Fibroblast of mammary gland (primary cell): ENCODE measurements around the gene LPGAT1.
"Not testable (repeated sequence)": the region's sequence is repeated elsewhere in the genome, so short reads cannot be mapped to it uniquely, and the experiment has no call there.

Experiments
- DNase-seq: peaks from one replicate; pipeline ENCODE4 v3.0.0-alpha.2; 2010; ENCODE audit warnings: low read depth
- H3K4me3 ChIP-seq: 2 replicates; pipeline ENCODE4 v1.5.1; 2011; ENCODE audit warnings: low read depth, mild to moderate bottlenecking, low read length, moderate library complexity; ENCODE audit not compliant: control insufficient read depth
- TF ChIP-seq, protein P1 (sequence below): conservative IDR thresholded peaks from 2 replicates; pipeline ENCODE4 v1.5.1; 2011; ENCODE audit warnings: low read depth, low read length, inconsistent platforms; ENCODE audit not compliant: control insufficient read depth, insufficient read depth

Gene LPGAT1

DNA sequence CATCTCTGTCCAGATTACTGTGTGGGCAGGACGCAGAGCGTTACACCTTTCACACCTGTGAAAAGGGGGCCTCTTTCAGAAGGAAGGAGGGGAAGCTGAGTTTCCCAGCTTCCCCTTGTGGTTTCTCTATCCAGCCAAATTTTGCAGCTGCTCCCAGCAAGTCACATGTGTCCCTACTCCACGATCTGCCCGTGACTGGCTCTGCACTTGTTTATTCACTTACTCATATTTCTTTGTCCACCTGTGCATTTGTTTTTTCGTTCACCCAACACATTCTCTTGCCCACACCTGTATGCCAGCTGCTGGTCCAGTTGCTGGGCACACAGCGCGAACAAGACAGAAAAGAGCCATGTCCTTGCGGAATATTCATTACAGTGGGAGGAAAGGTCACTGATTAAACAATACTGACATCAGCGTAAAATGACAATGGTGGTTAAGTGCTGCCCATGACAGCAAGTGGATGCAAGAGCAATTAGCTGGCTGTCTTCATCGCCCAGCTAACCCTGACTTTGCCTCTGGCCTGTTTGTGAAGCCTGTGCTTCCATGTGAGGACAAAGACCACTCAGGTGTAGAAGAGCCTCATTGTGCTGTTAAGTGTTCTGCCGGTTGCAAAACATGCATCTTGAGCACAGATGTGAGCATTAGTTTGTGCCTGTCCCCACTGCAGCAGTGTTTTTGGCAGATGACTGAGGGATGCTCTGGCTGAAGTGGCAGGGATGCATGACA is 126.6 kb downstream of the LPGAT1 start:
- H3K4me3 ChIP-seq = no peak overlapping the region
- no peak for DNase-seq
- TF ChIP-seq, protein P1, sequence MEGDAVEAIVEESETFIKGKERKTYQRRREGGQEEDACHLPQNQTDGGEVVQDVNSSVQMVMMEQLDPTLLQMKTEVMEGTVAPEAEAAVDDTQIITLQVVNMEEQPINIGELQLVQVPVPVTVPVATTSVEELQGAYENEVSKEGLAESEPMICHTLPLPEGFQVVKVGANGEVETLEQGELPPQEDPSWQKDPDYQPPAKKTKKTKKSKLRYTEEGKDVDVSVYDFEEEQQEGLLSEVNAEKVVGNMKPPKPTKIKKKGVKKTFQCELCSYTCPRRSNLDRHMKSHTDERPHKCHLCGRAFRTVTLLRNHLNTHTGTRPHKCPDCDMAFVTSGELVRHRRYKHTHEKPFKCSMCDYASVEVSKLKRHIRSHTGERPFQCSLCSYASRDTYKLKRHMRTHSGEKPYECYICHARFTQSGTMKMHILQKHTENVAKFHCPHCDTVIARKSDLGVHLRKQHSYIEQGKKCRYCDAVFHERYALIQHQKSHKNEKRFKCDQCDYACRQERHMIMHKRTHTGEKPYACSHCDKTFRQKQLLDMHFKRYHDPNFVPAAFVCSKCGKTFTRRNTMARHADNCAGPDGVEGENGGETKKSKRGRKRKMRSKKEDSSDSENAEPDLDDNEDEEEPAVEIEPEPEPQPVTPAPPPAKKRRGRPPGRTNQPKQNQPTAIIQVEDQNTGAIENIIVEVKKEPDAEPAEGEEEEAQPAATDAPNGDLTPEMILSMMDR = no peak

DNA sequence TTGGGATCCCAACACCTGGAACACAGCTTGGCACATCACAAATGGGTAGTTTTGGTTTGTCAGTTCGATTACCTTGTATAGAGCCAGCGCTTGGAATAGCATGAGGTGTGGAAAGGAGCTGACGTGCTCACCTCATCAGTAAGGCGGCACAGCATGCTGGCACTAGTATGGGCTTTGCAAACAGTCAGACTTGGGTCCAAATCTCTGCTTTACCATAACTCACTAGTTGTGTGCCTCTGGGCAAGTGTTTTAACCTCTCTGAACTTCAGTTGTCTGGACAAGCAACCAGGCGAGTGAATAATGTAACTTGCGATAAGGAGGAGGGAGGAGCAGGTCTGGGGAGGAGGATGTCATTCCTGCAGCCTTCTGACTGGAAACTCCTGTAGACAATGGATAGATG is 128.8 kb downstream of the LPGAT1 start:
- no peak overlapping the region for H3K4me3 ChIP-seq
- no peak for DNase-seq
- TF ChIP-seq, protein P1 = no peak

DNA sequence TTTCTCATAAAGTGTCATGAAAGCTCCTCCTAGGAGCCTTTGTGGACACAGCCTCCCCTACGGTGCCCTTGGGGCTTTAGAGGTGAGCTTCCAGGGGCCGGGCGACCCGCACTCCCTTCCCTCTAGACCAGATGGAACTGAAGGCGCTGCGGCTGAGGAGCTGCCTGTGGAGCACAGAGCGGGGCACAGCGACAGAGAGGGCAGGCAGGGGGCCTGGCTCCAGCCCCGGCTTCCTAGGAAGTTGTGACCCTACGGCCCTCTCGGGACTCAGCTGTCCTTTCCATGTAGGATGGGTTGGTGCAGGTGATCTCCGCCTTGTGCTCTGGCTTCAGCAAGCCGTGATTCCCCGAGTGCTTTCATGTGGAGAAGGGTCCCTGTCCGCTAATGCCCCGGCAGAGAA is 131.5 kb downstream of the LPGAT1 start:
- TF ChIP-seq, protein P1 = no peak
- DNase-seq = no peak
- no peak overlapping the region for H3K4me3 ChIP-seq

DNA sequence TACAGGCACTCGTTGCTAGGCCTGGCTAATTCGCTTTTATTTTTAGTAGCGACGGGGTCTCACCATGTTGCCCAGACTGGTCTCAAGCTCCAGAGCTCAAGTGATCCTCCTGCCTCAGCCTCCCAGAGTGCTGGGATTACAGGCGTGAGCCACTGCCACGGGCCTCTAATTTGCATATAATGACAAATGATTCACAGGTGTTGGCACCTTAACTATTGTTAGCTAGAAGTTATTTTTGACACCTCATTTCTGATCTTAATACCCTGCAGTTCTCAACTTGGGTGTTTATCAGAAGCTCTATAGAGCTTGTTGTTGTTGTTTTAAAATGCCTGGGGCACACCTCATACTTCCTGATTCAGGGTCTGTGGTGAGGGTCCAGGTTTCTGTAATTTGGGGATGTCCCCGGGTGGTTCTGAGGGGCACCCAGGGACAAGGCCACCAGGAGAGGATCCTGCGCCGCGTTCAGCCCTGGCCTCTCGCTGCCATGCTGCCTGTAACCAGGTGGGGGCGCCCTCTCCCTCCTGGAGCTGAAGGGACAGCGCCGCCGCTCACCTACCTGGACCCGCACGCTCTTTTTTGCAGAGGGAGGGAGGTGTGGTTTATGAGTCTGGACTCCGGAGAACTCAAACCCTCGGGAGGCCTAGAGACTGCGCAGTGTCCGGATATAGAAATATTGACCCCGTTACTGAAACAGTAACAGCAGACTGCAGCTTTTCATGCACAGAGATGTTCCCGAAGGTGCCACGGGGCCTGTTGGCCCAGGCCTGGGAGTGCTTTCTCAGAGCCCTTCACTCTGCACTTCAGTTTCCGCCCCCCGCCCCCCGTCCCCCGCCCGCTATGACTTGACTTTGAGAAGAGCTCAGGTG is 132.2 kb downstream of the LPGAT1 start:
- peak overlapping the region; percentile 10 for H3K4me3 ChIP-seq
- TF ChIP-seq, protein P1 = peak; percentile 89
- DNase-seq = peak; percentile 46

DNA sequence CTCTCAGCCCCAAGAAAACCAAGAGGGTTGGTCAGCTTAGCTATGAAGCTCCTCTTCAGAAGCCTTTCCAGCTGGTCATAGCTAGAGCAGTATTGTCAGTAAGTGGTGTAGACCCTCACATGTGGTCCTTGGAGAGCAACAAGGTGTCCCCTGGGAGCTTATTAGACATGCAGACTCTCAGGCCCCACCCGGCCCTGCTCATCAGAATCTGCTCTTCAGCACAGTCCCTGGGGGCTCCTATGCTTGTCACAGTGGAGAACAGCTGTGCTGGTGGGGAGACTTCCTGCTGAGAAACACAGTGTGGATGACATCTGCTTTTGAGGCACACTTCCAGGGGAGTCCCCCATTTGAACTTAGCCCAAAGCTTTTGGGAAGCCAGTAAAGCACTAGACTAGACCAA is 133.2 kb downstream of the LPGAT1 start:
- TF ChIP-seq, protein P1 = no peak
- no peak for DNase-seq
- no peak overlapping the region for H3K4me3 ChIP-seq

DNA sequence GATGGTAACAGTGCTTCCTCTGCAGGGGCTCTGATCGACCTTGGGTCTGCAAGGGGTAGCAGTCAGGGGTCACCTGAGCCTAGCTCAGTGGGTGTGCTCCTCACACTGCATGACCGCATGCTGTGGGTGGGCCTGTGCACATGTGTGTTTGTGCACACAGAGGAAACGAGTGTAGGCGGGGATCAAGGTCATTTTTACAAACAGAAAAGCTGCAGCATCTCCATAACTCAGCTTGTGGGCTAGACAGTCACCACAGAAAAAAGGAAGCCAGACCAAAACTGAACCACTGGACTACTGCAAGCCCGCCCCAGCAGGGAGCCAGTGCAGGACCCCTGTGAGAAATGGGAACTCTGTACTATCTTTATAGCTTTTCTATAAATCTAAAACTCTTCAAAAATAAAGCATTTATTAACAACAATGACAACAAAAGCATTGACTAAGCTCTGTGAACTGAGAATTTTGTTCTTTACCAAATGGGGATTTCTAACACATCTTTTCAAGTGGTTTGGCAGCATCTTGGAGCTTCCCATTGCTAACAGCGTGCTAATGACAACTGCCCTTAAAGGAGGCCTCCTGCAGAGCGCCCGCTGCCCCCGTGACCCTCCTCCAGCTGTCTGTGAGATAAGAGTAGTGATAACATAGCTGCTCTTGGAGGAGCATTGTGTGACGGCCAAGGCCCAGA is 135.3 kb downstream of the LPGAT1 start:
- DNase-seq = no peak
- H3K4me3 ChIP-seq = no peak overlapping the region
- TF ChIP-seq, protein P1 = no peak

DNA sequence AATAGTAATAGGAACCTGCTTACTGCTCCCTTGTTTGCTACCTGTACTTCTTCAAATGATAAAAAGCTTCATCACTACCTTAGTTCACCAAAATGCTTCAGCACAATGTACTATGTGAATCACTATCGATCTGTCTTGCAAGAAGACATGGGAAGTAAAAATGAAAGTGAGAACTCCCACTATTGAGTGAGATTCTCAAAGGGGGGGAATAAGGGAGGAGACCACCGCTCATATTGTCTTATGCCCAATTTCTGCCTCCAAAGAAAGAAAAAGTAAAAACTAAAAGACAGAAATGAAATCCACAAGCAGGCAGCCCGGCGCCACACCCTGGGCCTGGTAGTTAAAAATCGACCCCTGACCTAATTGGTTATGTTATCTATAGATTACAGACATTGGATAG is 136.7 kb downstream of the LPGAT1 start:
- DNase-seq, H3K4me3 ChIP-seq: not testable (repeated sequence)
